GM12878 (cell line): ENCODE data around the gene EMC6. TPM values are rescaled to one million over a fixed set of nuclear protein-coding genes. Genes with fewer than 3 reads are reported as not detected.

Experiments
- polyA plus RNA-seq, 11 experiments: library from polyadenylated mRNA; depleted of rRNA in 4 of 11; unstranded in 6 of 11; stranded (reverse) in 5 of 11; fragments of >200 nt; fragmentation: Nextera tagmentation in 4 of 11; fragmentation: Illumina TruSeq in 1 of 11; extraction: Ambion mirVana in 4 of 11; extraction: Trizol in 1 of 11; gene quantifications; 1 replicate in 1 of 11; 2 replicates in 10 of 11; pipeline versions ENCODE4 v1.2.1 to v1.2.3, GENCODE V29; 2011 to 2016; ENCODE audit warnings: inconsistent platforms in 2 of 11, missing spikeins in 2 of 11, low read depth in 1 of 11
- total RNA-seq, 4 experiments: library from RNA; depleted of rRNA in 3 of 4; stranded (reverse); fragments of >200 nt in 3 of 4; fragmentation: Illumina TruSeq in 1 of 4; extraction: Trizol in 1 of 4; gene quantifications; 2 replicates each; pipeline versions ENCODE4 v1.2.1 to v1.2.3, GENCODE V29; 2013 to 2021

The EMC6 gene
- total and polyA plus RNA-seq, 10 of the 15 experiments (the other 5 are each of a cell fraction or from before 2014, with no cell fraction given), result 5.1 to 172 (median 35.9) TPM

Other genes with a start within 250 kb of the EMC6 start
Only the 7 nearest of the 14 such genes appear.
- 2.7 and 3.7 TPM in 2 replicates for gene TRPV3, start 111.0 kb upstream of the EMC6 start, total RNA-seq (2014; rRNA removed)
- gene TRPV3, start 111.0 kb upstream of the EMC6 start, total RNA-seq (2014; rRNA removed; fragmentation: Illumina TruSeq; extraction: Trizol), result 2.7 and 2.8 TPM in 2 replicates
- 3.6 and 5.2 TPM in 2 replicates for gene TRPV3, start 111.0 kb upstream of the EMC6 start, total RNA-seq (2021)
- 8.7 and 12.0 TPM in 2 replicates for gene TRPV3, start 111.0 kb upstream of the EMC6 start, polyA plus RNA-seq (2011; rRNA removed)
- 3.3 and 4.1 TPM in 2 replicates for gene TRPV3, start 111.0 kb upstream of the EMC6 start, polyA plus RNA-seq (2014; fragmentation: Illumina TruSeq; extraction: Trizol)
- gene TRPV3, start 111.0 kb upstream of the EMC6 start, polyA plus RNA-seq (2014; fragmentation: Nextera tagmentation; extraction: Ambion mirVana), result under 1 TPM; 0.52 to 0.60 TPM
- 4.4 and 4.5 TPM in 2 replicates for gene TRPV3, start 111.0 kb upstream of the EMC6 start, polyA plus RNA-seq (2014; rRNA removed)
- 1 to 10 TPM; 1.6 to 2.1 TPM for gene TRPV3, start 111.0 kb upstream of the EMC6 start, polyA plus RNA-seq (2016; fragmentation: Nextera tagmentation; extraction: Ambion mirVana)
- 1.9 TPM in 2 replicates for gene TRPV1, start 59.4 kb upstream of the EMC6 start, total RNA-seq (2014; rRNA removed)
- gene TRPV1, start 59.4 kb upstream of the EMC6 start, total RNA-seq (2014; rRNA removed; fragmentation: Illumina TruSeq; extraction: Trizol), result 1.6 and 1.9 TPM in 2 replicates
- 2.3 and 3.5 TPM in 2 replicates for gene TRPV1, start 59.4 kb upstream of the EMC6 start, total RNA-seq (2021)
- gene TRPV1, start 59.4 kb upstream of the EMC6 start, polyA plus RNA-seq (2011; rRNA removed), result 0.68 and 0.75 TPM in 2 replicates
- 1.5 and 2.4 TPM in 2 replicates for gene TRPV1, start 59.4 kb upstream of the EMC6 start, polyA plus RNA-seq (2014; fragmentation: Illumina TruSeq; extraction: Trizol)
- gene TRPV1, start 59.4 kb upstream of the EMC6 start, polyA plus RNA-seq (2014; fragmentation: Nextera tagmentation; extraction: Ambion mirVana), result under 1 TPM; 0.39 to 0.42 TPM
- 4.2 and 5.2 TPM in 2 replicates for gene TRPV1, start 59.4 kb upstream of the EMC6 start, polyA plus RNA-seq (2014; rRNA removed)
- gene TRPV1, start 59.4 kb upstream of the EMC6 start, polyA plus RNA-seq (2016; fragmentation: Nextera tagmentation; extraction: Ambion mirVana), result 1 to 10 TPM; 1.9 to 2.1 TPM
- 15.1 and 16.6 TPM in 2 replicates for gene SHPK, start 32.6 kb upstream of the EMC6 start, total RNA-seq (2014; rRNA removed)
- 9.7 and 10.8 TPM in 2 replicates for gene SHPK, start 32.6 kb upstream of the EMC6 start, total RNA-seq (2014; rRNA removed; fragmentation: Illumina TruSeq; extraction: Trizol)
- 11.7 and 12.9 TPM in 2 replicates for gene SHPK, start 32.6 kb upstream of the EMC6 start, total RNA-seq (2021)
- 8.0 and 13.9 TPM in 2 replicates for gene SHPK, start 32.6 kb upstream of the EMC6 start, polyA plus RNA-seq (2011; rRNA removed)
- 7.8 and 9.5 TPM in 2 replicates for gene SHPK, start 32.6 kb upstream of the EMC6 start, polyA plus RNA-seq (2014; fragmentation: Illumina TruSeq; extraction: Trizol)
- 1 to 10 TPM; 1.7 to 1.8 TPM for gene SHPK, start 32.6 kb upstream of the EMC6 start, polyA plus RNA-seq (2014; fragmentation: Nextera tagmentation; extraction: Ambion mirVana)
- gene SHPK, start 32.6 kb upstream of the EMC6 start, polyA plus RNA-seq (2014; rRNA removed), result 12.9 and 15.6 TPM in 2 replicates
- 10 to 100 TPM; 13.0 to 13.2 TPM for gene SHPK, start 32.6 kb upstream of the EMC6 start, polyA plus RNA-seq (2016; fragmentation: Nextera tagmentation; extraction: Ambion mirVana)
- 7.3 and 7.4 TPM in 2 replicates for gene CTNS, start 32.1 kb upstream of the EMC6 start, total RNA-seq (2014; rRNA removed)
- 4.7 and 5.3 TPM in 2 replicates for gene CTNS, start 32.1 kb upstream of the EMC6 start, total RNA-seq (2014; rRNA removed; fragmentation: Illumina TruSeq; extraction: Trizol)
- 7.8 and 9.2 TPM in 2 replicates for gene CTNS, start 32.1 kb upstream of the EMC6 start, total RNA-seq (2021)
- gene CTNS, start 32.1 kb upstream of the EMC6 start, polyA plus RNA-seq (2011; rRNA removed), result 2.6 and 3.0 TPM in 2 replicates
- gene CTNS, start 32.1 kb upstream of the EMC6 start, polyA plus RNA-seq (2014; fragmentation: Illumina TruSeq; extraction: Trizol), result 5.0 and 6.8 TPM in 2 replicates
- 1 to 10 TPM in 1 of 2 experiments, under 1 TPM in 1; 0.92 to 1.7 TPM for gene CTNS, start 32.1 kb upstream of the EMC6 start, polyA plus RNA-seq (2014; fragmentation: Nextera tagmentation; extraction: Ambion mirVana)
- 8.3 and 10.7 TPM in 2 replicates for gene CTNS, start 32.1 kb upstream of the EMC6 start, polyA plus RNA-seq (2014; rRNA removed)
- 1 to 10 TPM; 6.0 to 8.6 TPM for gene CTNS, start 32.1 kb upstream of the EMC6 start, polyA plus RNA-seq (2016; fragmentation: Nextera tagmentation; extraction: Ambion mirVana)
- 28.2 and 29.8 TPM in 2 replicates for gene TAX1BP3, start 234 bp upstream of the EMC6 start, total RNA-seq (2014; rRNA removed)
- gene TAX1BP3, start 234 bp upstream of the EMC6 start, total RNA-seq (2014; rRNA removed; fragmentation: Illumina TruSeq; extraction: Trizol), result 9.2 and 10.6 TPM in 2 replicates
- gene TAX1BP3, start 234 bp upstream of the EMC6 start, total RNA-seq (2021), result 23.4 and 24.6 TPM in 2 replicates
- 3.6 and 5.0 TPM in 2 replicates for gene TAX1BP3, start 234 bp upstream of the EMC6 start, polyA plus RNA-seq (2011; rRNA removed)
- 4.4 and 8.3 TPM in 2 replicates for gene TAX1BP3, start 234 bp upstream of the EMC6 start, polyA plus RNA-seq (2014; fragmentation: Illumina TruSeq; extraction: Trizol)
- 1 to 10 TPM in 1 of 2 experiments, under 1 TPM in 1; 1.00 to 4.7 TPM for gene TAX1BP3, start 234 bp upstream of the EMC6 start, polyA plus RNA-seq (2014; fragmentation: Nextera tagmentation; extraction: Ambion mirVana)
- 17.2 and 20.2 TPM in 2 replicates for gene TAX1BP3, start 234 bp upstream of the EMC6 start, polyA plus RNA-seq (2014; rRNA removed)
- 10 to 100 TPM; 38.1 to 40.4 TPM for gene TAX1BP3, start 234 bp upstream of the EMC6 start, polyA plus RNA-seq (2016; fragmentation: Nextera tagmentation; extraction: Ambion mirVana)
- gene P2RX5, start 27.3 kb downstream of the EMC6 start, total RNA-seq (2014; rRNA removed), result 22.5 and 25.2 TPM in 2 replicates
- gene P2RX5, start 27.3 kb downstream of the EMC6 start, total RNA-seq (2014; rRNA removed; fragmentation: Illumina TruSeq; extraction: Trizol), result 17.9 and 20.0 TPM in 2 replicates
- 24.8 and 27.2 TPM in 2 replicates for gene P2RX5, start 27.3 kb downstream of the EMC6 start, total RNA-seq (2021)
- 5.1 and 10.0 TPM in 2 replicates for gene P2RX5, start 27.3 kb downstream of the EMC6 start, polyA plus RNA-seq (2011; rRNA removed)
- gene P2RX5, start 27.3 kb downstream of the EMC6 start, polyA plus RNA-seq (2014; fragmentation: Illumina TruSeq; extraction: Trizol), result 18.4 and 28.8 TPM in 2 replicates
- 10 to 100 TPM in 1 of 2 experiments, 1 to 10 TPM in 1; 6.9 to 14.2 TPM for gene P2RX5, start 27.3 kb downstream of the EMC6 start, polyA plus RNA-seq (2014; fragmentation: Nextera tagmentation; extraction: Ambion mirVana)
- gene P2RX5, start 27.3 kb downstream of the EMC6 start, polyA plus RNA-seq (2014; rRNA removed), result 18.1 and 22.5 TPM in 2 replicates
- gene P2RX5, start 27.3 kb downstream of the EMC6 start, polyA plus RNA-seq (2016; fragmentation: Nextera tagmentation; extraction: Ambion mirVana), result 10 to 100 TPM; 19.1 to 23.1 TPM
- 14.9 and 16.5 TPM in 2 replicates for gene HASPIN, start 55.1 kb downstream of the EMC6 start, total RNA-seq (2014; rRNA removed)
- 11.7 and 13.1 TPM in 2 replicates for gene HASPIN, start 55.1 kb downstream of the EMC6 start, total RNA-seq (2014; rRNA removed; fragmentation: Illumina TruSeq; extraction: Trizol)
- gene HASPIN, start 55.1 kb downstream of the EMC6 start, total RNA-seq (2021), result 16.5 and 18.0 TPM in 2 replicates
- gene HASPIN, start 55.1 kb downstream of the EMC6 start, polyA plus RNA-seq (2011; rRNA removed), result 6.1 and 7.1 TPM in 2 replicates
- gene HASPIN, start 55.1 kb downstream of the EMC6 start, polyA plus RNA-seq (2014; fragmentation: Illumina TruSeq; extraction: Trizol), result 13.4 and 16.4 TPM in 2 replicates
- under 1 TPM; 0.80 to 0.97 TPM for gene HASPIN, start 55.1 kb downstream of the EMC6 start, polyA plus RNA-seq (2014; fragmentation: Nextera tagmentation; extraction: Ambion mirVana)
- 11.4 and 12.2 TPM in 2 replicates for gene HASPIN, start 55.1 kb downstream of the EMC6 start, polyA plus RNA-seq (2014; rRNA removed)
- gene HASPIN, start 55.1 kb downstream of the EMC6 start, polyA plus RNA-seq (2016; fragmentation: Nextera tagmentation; extraction: Ambion mirVana), result 1 to 10 TPM; 8.7 TPM